MM.1S (cell line): ENCODE results near the gene APCDD1L.

Experiments
- EZH2 ChIP-seq: fragments of 300-600 bp; sonication (generic); optimal IDR thresholded peaks from 2 replicates; pipeline ENCODE3; 2017; ENCODE audit warnings: low read depth, mild to moderate bottlenecking, antibody characterized with exemption, low read length, mixed read lengths
- EZH2phosphoT487 ChIP-seq: fragments of 300-600 bp; sonication (generic); IDR thresholded peaks from 2 replicates; pipeline ENCODE4 v1.6.1; 2018; ENCODE audit warnings: antibody characterized with exemption, low read length
- TF ChIP-seq, protein P1 (sequence below): fragments of 300-600 bp; sonication (generic); IDR thresholded peaks from 2 replicates; pipeline ENCODE4 v1.5.1; 2016; ENCODE audit warnings: antibody characterized with exemption, low read length, mixed read lengths

DNA sequence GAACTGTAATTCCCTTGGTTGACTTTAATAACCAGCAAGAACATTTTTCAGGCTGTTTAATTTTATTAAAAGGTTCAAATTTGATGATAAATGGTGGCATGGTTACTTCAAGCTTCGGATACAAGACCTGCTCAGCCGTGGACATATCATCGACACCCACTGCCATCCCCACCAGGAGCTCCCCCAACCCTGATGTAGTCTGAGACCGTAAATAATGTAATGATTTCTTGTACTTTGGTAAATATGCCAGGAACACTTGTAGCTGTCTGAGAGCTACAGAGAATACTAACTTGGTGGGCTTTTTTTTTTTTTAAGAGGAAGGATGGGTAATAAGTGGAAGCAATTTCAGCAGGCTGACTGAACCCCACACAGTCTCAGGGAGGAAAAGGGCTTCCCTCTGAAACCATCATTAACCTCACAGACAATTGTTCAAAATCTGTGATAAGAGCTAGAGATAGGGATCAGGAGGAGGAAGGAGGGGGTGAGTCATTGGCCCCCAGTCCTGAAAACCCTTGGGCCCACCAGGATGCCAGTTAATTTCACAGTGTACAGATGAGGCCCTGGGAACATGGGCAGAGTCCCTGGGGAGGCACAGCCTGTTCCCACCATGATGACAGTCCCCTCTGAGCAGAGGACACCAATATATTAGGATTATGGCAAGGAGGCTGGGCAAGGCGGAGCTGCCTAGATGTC lies 56.0 kb downstream of the APCDD1L start:
- TF ChIP-seq, protein P1, sequence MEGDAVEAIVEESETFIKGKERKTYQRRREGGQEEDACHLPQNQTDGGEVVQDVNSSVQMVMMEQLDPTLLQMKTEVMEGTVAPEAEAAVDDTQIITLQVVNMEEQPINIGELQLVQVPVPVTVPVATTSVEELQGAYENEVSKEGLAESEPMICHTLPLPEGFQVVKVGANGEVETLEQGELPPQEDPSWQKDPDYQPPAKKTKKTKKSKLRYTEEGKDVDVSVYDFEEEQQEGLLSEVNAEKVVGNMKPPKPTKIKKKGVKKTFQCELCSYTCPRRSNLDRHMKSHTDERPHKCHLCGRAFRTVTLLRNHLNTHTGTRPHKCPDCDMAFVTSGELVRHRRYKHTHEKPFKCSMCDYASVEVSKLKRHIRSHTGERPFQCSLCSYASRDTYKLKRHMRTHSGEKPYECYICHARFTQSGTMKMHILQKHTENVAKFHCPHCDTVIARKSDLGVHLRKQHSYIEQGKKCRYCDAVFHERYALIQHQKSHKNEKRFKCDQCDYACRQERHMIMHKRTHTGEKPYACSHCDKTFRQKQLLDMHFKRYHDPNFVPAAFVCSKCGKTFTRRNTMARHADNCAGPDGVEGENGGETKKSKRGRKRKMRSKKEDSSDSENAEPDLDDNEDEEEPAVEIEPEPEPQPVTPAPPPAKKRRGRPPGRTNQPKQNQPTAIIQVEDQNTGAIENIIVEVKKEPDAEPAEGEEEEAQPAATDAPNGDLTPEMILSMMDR, result no peak
- TF ChIP-seq EZH2 (no peak), EZH2phosphoT487 (no peak)
